Activated CD8-positive, alpha-beta memory T cell treated with anti-CD3 and anti-CD28 coated beads, Interleukin-2, amount 50 U/mL, for 4 hours (primary cell): ENCODE measurements around the gene ARHGAP18.

Experiments
- DNase-seq: peaks from one replicate; pipeline ENCODE4 v3.0.0-alpha.2; 2020

ARHGAP18 gene

DNA sequence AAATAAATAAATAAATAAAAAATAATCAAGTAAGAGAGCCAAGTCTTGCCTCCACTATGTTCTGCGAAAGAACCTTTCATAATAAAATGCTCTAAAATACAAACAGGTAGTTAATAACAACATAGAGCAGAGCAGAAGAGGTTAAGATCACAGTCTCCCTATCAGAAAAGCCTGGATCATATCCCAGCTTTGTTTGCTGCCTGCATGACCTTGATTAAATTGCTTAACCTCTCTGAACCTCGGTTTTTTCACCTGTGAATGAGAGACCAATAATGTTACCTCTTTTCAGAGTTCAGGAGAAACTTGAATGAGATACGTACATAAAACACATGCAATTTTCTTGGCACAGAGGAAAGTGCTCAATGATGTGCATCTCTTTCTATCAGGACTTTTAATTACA, 44.4 kb downstream of the ARHGAP18 start:
- no peak for DNase-seq

DNA sequence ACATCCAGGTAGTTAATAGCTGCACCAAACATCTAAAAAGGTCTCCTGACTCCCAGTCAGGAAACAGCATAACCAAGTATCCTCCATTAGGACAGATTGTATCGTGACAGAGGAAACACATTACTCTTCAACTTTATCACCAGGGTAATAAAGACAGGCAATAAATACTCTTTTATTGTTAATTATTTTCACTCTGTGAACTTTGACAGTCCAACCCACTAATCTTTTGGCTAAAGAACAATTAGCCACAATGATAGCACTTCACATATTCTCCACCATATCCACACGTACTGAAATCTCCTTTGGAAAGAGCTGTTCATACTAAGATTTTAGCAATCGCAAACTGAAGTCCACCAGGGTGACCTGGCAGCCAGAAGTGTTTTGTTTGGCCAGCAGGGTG, 46.4 kb downstream of the ARHGAP18 start:
- DNase-seq = no peak

DNA sequence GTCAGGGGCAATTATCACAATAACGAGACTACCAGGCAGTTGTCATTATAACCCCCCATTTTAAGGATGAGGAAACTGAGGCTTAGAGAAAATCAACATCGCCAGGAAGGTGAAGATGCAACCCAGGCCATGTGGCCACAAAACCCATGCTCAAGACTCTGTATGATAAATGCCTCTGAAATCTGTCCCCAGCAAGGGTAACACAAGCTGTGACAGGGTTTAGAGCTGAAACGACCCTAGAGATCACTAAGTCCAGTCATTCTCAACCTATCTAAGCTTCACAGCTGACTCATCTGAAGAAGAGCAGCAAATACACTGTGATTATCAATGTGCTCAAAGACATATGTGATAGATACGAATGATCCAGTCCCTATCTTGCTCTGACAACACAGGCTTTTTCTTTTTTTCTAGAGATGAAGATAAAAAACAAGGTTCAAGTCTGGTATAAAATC, 47.0 kb downstream of the ARHGAP18 start:
- no peak for DNase-seq

DNA sequence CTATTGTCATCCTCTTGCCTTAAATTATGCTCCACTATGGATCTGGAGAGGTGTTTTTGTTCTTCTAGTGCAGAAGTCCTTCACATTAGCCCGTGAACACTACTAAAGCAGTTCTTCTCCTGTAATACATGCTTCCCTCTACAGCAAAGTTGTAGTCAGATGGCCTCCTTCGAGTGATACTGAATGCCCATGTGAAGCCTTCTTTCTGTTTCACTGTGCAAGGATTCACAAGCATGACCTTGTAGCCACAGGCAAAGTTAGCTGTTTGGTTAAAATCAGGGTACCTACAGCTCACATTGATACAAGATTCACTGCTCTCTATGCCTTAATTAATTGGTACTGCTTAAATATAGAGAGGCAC, 47.6 kb downstream of the ARHGAP18 start:
- no peak for DNase-seq

DNA sequence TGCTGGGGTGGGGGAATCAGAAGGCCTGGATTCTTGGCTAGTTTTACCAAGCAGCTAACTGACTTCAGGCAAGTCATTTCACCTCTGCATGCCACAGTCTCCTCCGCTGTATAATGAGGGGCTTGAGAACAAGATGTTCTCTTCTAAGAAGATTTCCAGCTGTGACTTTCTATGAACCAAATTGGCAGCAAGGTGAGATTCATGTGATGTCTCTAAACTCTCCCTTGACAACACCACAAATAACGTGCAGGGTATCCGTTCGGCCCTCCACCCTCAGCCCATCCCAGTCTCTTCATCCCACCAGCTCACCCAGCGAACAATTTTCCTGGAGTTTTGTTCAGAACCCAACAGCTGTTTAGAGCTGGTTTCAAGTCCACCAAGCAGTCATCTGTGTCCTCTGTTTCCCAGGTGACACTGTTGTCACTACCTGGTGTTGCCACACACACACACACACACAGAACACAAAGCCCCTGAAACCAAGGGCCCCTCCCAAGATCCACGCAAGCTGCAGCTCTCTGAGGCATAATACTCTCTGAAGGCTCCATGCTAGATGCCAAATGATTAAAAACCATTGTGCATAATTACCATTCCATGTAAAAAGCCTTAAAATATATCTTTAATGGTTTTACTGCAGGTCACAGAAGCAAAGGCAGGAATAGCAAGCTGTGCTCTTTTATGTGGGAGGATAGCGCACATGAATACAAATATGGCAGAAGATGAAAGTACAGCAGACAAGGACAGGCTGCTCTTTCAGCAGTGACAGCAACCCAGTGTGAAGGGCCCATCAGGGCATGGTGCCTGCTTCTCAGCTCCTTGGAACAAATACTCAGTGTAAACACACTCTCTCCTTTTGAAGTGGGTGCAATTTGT, 48.2 kb downstream of the ARHGAP18 start:
- no peak for DNase-seq

DNA sequence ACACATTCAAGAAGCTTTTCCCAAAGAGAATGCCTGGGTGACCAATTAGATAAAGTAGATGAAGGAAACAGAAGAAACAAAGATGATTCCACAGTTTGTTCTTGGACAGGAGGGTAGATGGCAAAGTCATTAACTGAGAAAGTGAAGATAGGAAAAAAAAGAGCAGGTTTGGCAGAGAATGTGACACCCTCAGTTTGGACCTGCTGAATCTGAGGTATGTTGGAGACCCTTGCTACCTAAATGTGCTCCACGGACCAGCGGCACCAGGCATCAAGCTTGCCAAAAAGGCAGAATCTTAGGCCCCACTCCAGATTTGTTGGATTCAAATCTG, 49.7 kb downstream of the ARHGAP18 start:
- DNase-seq = no peak

DNA sequence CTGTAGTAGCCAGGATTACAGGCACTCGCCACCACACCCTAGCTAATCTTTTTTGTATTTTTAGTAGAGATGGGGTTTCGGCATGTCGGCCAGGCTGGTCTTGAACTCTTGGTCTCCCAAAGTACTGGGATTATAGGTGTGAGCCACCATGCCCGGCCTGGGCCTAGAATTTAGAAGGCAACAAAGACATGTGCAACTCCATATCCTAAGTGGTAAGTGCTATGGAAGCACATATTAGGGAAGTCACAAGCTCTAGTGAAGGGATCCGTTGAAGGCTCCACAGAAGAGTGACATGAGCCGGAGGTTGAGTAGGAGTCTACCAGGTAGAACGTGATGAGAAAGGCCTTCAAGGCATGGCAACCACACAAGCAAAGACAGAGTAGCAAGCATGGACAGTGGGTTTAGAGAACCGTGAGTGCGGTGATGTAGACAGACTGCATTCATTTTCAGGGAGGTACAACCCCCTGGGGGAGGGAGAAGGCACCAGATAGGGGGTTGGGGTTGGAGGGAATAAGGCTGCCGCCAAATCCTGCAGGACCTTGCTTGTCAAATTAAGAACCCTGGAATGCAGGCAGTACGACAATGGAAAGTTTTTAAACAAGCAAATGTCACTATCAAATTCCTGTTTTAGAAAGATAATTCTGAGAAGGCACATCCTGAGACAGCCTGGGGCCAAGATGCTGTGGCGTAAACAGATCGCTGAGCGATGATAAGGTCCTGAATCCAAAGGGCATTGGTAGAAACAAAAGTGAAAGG, 50.2 kb downstream of the ARHGAP18 start:
- no peak for DNase-seq

DNA sequence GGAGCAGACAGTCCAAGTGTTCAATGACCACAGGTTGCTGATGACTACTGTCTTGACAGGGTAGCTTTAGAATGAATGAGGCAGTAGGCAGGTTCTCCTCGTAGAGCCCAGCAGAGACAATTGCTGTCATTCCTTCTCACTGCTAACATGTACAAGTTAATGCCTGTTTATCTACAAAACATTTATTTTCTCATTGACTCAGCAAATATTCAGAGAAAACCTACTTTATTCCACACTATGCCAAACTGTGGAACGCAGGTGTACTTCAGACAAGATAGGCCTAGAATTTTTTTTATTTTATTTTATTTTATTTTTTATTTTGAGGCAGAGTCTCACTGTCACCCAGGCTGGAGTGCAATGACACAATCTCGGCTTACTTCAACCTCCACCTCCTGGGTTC, 50.8 kb downstream of the ARHGAP18 start:
- no peak for DNase-seq

DNA sequence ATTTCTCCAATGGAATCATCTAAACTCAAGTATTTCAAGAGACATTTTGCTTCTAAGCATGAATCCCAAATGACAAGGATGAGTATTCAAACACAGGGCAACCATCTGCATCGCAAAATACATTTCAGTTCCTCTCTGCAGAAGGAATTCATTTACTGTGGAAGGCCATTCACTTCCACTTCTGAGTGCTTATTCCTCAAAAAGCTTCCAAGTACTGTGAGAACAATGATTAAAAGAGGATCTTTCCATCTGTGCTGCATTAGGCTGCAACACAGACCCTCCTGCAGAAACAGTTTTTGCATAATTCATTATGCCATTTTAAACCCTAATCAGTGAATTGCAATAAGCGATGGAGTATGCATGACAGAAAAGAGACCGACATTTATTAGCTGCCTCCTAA, 52.5 kb downstream of the ARHGAP18 start:
- DNase-seq = no peak

DNA sequence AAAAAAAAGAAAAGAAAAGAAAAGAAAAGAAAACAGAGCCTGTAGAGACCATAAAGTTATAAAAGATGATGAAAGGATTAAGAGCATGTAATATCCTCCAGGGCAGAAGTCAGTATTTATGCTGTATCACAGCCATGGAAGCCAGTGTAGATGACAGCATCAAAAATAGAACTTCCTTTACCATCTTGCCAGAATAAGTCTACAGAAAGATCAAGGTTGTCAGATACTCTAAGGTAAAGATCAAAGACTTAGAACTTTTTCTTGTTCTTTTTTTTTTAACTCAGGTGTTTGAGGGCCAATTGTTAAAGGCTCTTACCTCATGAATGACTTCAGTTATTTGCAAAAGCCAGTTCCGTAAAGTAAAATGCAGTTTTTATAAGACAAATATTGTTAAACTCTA, 54.6 kb downstream of the ARHGAP18 start:
- DNase-seq = no peak

DNA sequence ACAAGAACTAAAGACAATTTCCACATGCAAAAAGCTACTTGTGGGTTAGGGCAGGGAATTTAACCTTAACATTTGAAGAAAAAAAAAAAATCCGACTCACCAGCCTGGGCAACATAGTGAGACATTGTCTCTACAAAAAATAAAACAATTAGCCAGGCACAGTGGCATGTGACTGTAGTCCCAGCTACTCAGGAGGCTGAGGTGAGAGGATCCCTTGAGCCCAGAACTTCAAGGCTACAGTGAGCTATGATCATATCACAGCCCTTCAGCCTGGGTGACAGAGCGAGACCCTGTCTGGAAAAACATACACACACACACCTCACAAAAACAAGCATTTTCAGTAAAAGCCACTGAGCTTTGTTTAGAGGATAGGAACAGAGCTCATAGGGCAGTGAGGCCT, 56.2 kb downstream of the ARHGAP18 start:
- DNase-seq = no peak

DNA sequence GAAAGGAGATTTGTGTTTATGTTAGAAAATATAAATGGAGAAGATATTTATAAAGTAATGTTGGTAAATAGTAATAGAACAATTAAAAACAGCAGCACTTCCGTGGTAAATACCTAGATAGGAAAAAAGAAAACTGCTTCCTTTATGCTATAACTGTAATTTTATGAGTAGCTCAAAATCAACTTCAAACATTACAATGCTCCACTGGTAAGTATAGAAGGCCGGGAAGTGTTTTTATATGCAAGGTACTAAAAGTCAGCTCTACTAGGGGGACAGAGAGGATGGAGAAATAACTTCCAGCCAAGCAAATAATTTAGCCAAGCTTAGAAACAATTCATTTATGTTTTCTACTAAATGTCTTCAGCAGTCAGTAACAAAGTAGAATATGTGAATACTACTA, 56.7 kb downstream of the ARHGAP18 start:
- no peak for DNase-seq

DNA sequence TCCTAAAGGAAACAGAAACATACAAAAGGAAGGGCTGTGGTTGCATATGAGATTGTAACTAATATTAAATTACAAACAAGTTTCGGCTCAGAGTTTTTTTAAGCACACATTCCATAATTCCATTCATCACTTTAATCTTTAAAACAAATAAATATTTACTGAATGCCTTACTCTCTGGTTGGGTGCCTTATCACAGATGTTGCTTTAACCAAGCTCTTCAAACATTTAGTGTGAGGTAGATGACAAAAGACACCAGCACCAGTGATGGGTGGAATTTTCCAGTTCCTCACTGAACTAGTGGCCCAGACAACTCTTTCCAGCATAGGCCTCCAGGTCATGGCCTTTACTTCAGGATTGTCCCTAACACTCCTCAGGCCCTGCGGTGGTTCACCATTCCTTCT, 58.7 kb downstream of the ARHGAP18 start:
- no peak for DNase-seq

DNA sequence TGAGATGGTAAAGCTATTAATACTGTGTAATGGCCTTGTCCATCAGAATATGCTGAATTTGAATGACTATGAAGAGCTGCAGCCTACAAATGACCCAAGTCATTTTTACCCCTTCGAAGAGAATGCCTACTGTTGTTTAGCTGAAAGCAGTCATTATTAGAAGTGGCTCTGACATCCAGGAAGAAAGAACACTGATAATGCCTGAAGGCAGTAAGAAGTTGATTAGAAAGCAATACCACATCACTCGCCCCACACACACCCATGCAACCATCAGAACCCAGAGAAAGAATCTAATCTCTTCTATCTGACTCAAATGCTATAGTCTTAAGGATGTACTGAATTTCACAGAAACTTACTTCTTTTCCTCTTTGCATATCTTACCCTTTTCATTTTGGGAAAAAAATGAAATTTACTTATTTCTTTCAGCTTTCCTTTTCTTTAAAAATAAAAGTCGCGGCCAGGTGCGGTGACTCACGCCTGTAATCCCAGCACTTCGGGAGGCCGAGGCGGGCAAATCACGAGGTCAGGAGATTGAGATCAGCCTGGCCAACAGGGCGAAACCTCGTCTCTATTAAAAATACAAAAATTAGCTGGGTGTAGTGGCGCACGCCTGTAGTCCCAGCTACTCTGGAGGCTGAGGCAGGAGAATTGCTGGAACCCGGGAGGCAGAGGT, 61.0 kb downstream of the ARHGAP18 start:
- DNase-seq = no peak

DNA sequence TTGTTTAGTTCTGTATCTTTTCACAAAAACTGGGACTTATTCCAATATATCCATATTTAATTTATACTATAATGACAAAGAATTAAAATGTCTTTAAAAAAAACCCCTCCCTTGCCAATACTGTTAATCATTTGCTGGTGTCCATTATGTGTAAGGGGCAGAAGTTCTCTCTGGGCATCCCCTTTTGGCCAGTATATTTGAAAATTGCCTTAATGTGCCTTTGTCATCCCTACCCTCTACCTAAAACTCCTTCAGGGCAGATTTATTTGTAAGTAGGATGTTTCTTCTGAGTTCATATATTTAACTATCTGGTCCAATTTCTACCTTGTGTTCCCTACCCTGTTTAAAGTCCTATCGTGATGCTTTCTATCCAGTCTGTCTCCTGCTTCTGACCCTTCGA, 62.9 kb downstream of the ARHGAP18 start:
- DNase-seq = no peak

DNA sequence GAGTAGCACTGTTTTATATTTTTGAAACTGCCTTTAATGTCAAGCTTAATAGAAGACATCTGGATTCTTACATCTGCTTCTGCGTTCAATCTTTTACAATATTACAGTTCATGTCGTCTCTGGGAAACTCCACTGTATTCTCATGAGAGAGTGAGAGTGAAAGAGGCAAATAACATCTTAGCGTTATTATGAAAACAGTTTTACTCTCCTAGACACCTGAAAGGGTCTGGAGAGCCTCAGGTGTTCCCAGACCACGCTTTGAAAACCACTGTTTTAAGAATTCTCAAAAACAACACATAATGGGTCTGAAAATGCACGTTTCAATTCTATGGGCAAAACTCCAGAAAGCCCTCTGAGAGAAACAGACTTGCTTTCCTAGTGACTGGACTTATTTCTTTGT, 63.3 kb downstream of the ARHGAP18 start:
- DNase-seq = no peak

DNA sequence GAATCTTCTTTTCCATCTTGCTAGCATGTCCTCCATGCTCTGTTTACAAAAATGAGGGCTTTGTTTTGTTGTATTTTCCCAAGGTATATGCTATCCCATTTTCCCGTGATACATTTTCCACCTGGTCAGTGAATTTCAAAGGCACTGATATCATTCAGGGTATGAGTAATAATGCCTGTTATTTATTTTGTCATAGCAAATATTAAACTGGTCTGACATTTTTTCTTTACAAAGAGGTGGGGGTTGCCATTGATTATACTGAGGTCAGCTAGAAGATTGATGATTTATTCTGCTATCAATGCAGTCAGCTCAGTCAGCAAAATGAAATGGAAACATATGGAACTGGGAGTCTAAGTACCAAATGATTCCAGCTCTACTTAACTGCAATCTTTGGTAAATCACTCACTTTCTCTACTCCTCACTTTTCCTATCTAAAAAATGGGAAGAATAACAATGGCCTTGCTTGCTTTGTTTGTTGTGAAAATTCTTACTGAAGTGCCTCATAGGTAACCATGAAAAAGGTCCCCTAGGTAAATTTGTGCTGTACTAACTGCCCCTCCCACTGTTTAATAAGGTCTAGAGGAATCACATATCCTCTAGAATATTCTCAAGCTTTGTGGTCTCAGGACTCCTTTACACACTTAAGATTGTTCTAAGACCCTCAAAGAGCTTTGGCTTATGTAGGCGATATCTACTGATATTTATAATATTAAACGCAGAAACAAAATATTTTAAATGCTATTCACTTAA, 64.0 kb downstream of the ARHGAP18 start:
- DNase-seq = no peak

DNA sequence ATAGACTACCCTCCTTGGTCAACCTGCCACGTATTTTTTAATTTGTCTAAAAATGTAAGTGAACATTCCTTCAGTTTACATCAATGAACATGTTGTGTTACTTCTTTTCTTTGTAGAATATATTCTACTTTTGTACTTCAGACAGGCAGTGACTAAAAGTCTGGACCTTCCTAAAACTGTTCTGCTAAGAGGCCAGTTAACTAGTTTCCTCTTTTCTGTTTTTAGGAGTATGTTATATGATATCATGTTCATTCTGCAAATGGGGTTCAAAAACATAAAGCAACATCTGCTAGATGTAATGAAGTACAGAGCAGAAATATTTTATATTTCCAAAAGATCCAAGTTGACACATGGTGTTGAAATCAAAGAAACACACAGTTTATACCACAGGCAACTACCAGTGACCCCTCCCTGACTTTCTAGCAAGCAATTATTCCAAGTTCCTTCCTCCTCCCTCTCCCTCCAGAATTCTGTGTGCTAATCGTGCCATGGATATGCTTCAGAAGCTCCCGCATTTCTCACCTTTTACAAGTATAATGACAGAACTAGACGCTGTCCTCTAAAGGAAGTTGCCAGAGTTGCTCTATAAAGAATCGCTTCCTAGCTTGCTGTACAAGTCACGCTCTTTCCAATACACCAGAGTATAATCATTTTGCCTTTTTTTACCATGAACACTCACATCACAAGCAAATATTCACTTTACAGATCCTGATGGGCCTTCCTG, 64.7 kb downstream of the ARHGAP18 start:
- DNase-seq = no peak

DNA sequence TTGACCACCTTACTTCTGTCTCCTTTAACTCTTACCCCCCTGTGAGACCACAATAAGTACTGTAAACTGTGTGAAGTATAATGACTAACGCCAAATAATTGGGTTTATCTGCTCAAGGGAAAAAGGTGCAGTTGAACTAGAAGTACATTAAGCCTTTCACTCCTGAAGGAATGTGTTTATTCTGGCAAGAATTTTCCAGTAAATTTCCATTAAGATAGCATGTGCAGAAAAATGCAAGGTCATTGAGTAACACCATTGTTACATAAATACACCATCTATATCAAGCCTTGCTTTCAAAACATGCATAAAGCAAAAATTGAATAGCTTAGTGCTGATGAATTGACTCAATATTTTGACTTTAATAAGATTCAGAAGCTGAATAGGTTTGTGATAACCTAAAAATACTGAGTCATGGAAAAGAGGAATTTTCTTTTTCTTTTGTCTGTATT, 65.4 kb downstream of the ARHGAP18 start:
- no peak for DNase-seq

DNA sequence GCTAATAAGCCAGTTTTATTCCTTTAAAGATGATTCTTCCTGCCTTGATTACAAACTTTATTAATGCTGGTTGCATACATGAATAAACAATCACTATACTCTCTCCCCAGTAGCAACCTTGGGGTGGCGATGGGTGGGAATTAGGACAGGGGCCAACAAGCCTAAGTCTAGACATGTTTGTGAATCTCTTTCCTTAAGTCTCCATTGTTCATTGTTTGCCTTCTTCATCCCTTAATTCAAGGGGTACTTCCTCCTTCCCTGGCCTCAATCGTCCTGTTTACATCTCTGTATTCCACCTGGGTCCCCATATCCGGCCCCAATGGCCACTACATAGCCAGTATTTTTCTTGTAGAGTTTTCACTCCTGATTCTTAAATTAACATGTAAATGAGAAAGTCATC, 66.0 kb downstream of the ARHGAP18 start:
- DNase-seq = no peak

DNA sequence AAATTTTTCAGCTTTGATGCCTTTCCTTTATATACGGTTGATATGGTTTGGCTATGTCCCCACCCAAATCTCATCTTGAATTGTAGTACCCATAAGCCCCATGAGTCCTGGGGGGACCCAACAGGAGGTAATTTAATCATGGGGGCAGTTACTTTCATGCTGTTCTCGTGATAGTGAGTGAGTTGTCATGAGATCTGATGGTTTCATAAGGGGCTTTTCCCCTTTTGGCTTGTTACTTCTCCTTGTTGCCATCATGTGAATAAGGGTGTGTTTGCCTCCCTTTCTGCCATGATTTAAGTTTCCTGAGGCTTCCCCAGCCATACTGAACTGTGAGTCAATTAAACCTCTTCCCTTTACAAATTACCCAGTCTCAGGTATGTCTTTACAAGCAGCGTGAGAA, 66.8 kb downstream of the ARHGAP18 start:
- no peak for DNase-seq

DNA sequence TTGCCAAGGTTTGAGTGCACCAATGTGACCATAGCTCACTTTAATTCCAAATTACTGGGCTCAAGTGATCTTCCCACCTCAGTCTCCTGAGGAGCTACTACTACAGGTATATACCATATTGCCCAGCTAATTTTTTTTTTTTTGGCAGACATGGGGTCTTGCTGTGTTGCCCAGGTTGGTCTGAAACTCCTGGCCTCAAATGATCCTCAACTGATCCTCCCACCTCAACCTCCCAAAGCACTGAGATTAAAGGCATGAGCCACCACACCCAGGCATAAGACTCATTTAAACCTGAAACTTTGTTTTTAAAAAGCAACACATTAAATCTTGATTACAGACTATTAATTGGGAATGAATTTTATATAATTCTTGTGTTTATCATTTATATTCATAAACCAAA, 67.7 kb downstream of the ARHGAP18 start:
- no peak for DNase-seq

DNA sequence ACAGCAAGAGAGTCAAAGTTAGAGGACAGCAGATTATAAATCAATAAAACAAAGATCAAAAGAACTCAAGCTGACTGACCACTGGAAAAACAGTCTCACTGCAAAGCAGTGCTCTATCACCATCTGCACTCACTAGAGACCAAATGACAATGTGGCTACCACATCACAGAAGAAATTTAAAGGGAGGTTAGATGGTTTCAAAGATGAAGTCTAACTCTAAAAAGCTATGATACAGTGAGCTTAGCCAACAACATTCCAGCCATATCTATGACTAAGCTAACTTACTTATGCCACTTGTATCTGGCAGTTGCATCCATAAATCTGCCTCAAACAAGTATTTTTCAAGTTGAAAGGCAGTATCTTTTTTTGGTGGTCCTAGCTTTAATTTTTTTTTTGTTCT, 68.6 kb downstream of the ARHGAP18 start:
- DNase-seq = no peak
